Measurements from ENCODE around the gene TFF2. TPM values are rescaled to one million over a fixed set of nuclear protein-coding genes. Genes with fewer than 3 reads are reported as not detected.

The TFF2 gene
- total RNA-seq, 1 donor, result not detected

GRCh38 chr21:42393443-42393950 lies 42.7 kb upstream of the TFF2 start:
- Histone ChIP-seq H3K27ac (ENCODE audit: low read depth, low read length) (no peak overlapping the region), H3K4me1 (ENCODE audit: insufficient read depth, low read length) (no peaks in the 10 kb centered on the region), H4K20me1 (ENCODE audit: insufficient read depth, low read length) (no peaks in the 10 kb centered on the region), H3K27me3 (ENCODE audit: insufficient read depth, low read length) (peaks cover 8% of the 10 kb centered on the region), H3K4me3 (ENCODE audit: insufficient read depth, low read length) (no peak overlapping the region), H3K4me2 (ENCODE audit: insufficient read depth, low read length) (no peak overlapping the region), H2AFZ (ENCODE audit: low read length) (no peak overlapping the region), H3K9me3 (ENCODE audit: low read depth, low read length) (no peaks in the 10 kb centered on the region), H3K79me2 (ENCODE audit: insufficient read depth, low read length) (no peaks in the 10 kb centered on the region), H3K36me3 (ENCODE audit: insufficient read depth, low read length) (no peaks in the 10 kb centered on the region)
- no peak for TF ChIP-seq CTCF (IDR thresholded peaks at IDR 0.05; ENCODE audit: extremely low read depth, low read depth, low read length)
- DNase-seq (ENCODE audit: insufficient read length, low spot score, missing footprints), result no peak

- H2AFZ ChIP-seq (ENCODE audit: low read length), result no peak overlapping the region
- H3K4me3 ChIP-seq (ENCODE audit: insufficient read depth, low read length), result no peak overlapping the region
- H3K9me3 ChIP-seq (ENCODE audit: low read depth, low read length), result no peaks in the 10 kb centered on the region
- no peak overlapping the region for H3K27ac ChIP-seq (ENCODE audit: low read depth, low read length)
- no peak for DNase-seq (ENCODE audit: insufficient read length, low spot score, missing footprints)
- no peaks in the 10 kb centered on the region for H4K20me1 ChIP-seq (ENCODE audit: insufficient read depth, low read length)
- no peak for TF ChIP-seq CTCF (IDR thresholded peaks at IDR 0.05; ENCODE audit: extremely low read depth, low read depth, low read length)
- no peaks in the 10 kb centered on the region for H3K4me1 ChIP-seq (ENCODE audit: insufficient read depth, low read length)
- H3K27me3 ChIP-seq (ENCODE audit: insufficient read depth, low read length), result peaks cover 10% of the 10 kb centered on the region
- no peak overlapping the region for H3K4me2 ChIP-seq (ENCODE audit: insufficient read depth, low read length)
- no peaks in the 10 kb centered on the region for H3K79me2 ChIP-seq (ENCODE audit: insufficient read depth, low read length)
- H3K36me3 ChIP-seq (ENCODE audit: insufficient read depth, low read length), result no peaks in the 10 kb centered on the region
These were observed 42.1 kb upstream of the TFF2 start for GRCh38 chr21:42392731-42393442.

GRCh38 chr21:42391297-42391696 lies 40.5 kb upstream of the TFF2 start:
- DNase-seq (ENCODE audit: insufficient read length, low spot score, missing footprints), result no peak
- Histone ChIP-seq H3K4me2 (ENCODE audit: insufficient read depth, low read length) (no peak overlapping the region), H3K4me1 (ENCODE audit: insufficient read depth, low read length) (no peaks in the 10 kb centered on the region), H3K79me2 (ENCODE audit: insufficient read depth, low read length) (no peaks in the 10 kb centered on the region), H3K27me3 (ENCODE audit: insufficient read depth, low read length) (peaks cover 14% of the 10 kb centered on the region), H3K27ac (ENCODE audit: low read depth, low read length) (no peak overlapping the region), H4K20me1 (ENCODE audit: insufficient read depth, low read length) (no peaks in the 10 kb centered on the region), H3K4me3 (ENCODE audit: insufficient read depth, low read length) (no peak overlapping the region), H3K9me3 (ENCODE audit: low read depth, low read length) (no peaks in the 10 kb centered on the region), H3K36me3 (ENCODE audit: insufficient read depth, low read length) (no peaks in the 10 kb centered on the region), H2AFZ (ENCODE audit: low read length) (no peak overlapping the region)
- TF ChIP-seq CTCF (IDR thresholded peaks at IDR 0.05; ENCODE audit: extremely low read depth, low read depth, low read length), result no peak

GRCh38 chr21:42390696-42391095 lies 39.9 kb upstream of the TFF2 start:
- H3K4me3 ChIP-seq (ENCODE audit: insufficient read depth, low read length), result no peak overlapping the region
- H3K36me3 ChIP-seq (ENCODE audit: insufficient read depth, low read length), result no peaks in the 10 kb centered on the region
- no peak for DNase-seq (ENCODE audit: insufficient read length, low spot score, missing footprints)
- H3K27ac ChIP-seq (ENCODE audit: low read depth, low read length), result no peak overlapping the region
- H2AFZ ChIP-seq (ENCODE audit: low read length), result no peak overlapping the region
- TF ChIP-seq CTCF (IDR thresholded peaks at IDR 0.05; ENCODE audit: extremely low read depth, low read depth, low read length), result no peak
- no peaks in the 10 kb centered on the region for H3K4me1 ChIP-seq (ENCODE audit: insufficient read depth, low read length)
- H3K9me3 ChIP-seq (ENCODE audit: low read depth, low read length), result no peaks in the 10 kb centered on the region
- H3K4me2 ChIP-seq (ENCODE audit: insufficient read depth, low read length), result no peak overlapping the region
- no peaks in the 10 kb centered on the region for H3K79me2 ChIP-seq (ENCODE audit: insufficient read depth, low read length)
- H4K20me1 ChIP-seq (ENCODE audit: insufficient read depth, low read length), result no peaks in the 10 kb centered on the region
- H3K27me3 ChIP-seq (ENCODE audit: insufficient read depth, low read length), result peaks cover 14% of the 10 kb centered on the region
